Thyroid gland (tissue), 4 donors: ENCODE measurements around the gene ACSF3.

Source experiments
- POLR2A ChIP-seq, 2 donors: fragments of 450-650 bp; IDR thresholded peaks; one replicate each; pipeline ENCODE4 v1.6.1; 2017; ENCODE audit warnings: antibody characterized with exemption in 2 of 2, mild to moderate bottlenecking in 2 of 2, moderate library complexity in 1 of 2
- TF ChIP-seq, protein P1 (sequence below), 6 experiments: fragments of 200-600 bp in 3 of 6; fragments of 450-650 bp in 3 of 6; sonication (generic) in 3 of 6; IDR thresholded peaks; one replicate each; pipeline ENCODE4 v1.5.1; 2016 to 2019; ENCODE audit warnings: antibody characterized with exemption in 6 of 6, mild to moderate bottlenecking in 2 of 6, inconsistent platforms in 1 of 6, moderate library complexity in 1 of 6

- TF ChIP-seq, protein P1, sequence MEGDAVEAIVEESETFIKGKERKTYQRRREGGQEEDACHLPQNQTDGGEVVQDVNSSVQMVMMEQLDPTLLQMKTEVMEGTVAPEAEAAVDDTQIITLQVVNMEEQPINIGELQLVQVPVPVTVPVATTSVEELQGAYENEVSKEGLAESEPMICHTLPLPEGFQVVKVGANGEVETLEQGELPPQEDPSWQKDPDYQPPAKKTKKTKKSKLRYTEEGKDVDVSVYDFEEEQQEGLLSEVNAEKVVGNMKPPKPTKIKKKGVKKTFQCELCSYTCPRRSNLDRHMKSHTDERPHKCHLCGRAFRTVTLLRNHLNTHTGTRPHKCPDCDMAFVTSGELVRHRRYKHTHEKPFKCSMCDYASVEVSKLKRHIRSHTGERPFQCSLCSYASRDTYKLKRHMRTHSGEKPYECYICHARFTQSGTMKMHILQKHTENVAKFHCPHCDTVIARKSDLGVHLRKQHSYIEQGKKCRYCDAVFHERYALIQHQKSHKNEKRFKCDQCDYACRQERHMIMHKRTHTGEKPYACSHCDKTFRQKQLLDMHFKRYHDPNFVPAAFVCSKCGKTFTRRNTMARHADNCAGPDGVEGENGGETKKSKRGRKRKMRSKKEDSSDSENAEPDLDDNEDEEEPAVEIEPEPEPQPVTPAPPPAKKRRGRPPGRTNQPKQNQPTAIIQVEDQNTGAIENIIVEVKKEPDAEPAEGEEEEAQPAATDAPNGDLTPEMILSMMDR (IDR thresholded peaks at IDR 0.05) = no peak
- no peak for TF ChIP-seq POLR2A (IDR thresholded peaks at IDR 0.05)
These were observed 8.6 kb upstream of the ACSF3 start for GRCh38 chr16:89084814-89085612.
